Ishikawa (cell line): ENCODE data around the gene NTM.

Experiments
- CEBPB ChIP-seq: IDR thresholded peaks from 2 replicates; pipeline ENCODE4 v1.6.1; 2012
- CREB1 ChIP-seq: IDR thresholded peaks from 2 replicates; pipeline ENCODE4 v1.6.1; 2012; ENCODE audit warnings: low read depth
- EGR1 ChIP-seq: IDR thresholded peaks from 2 replicates; pipeline ENCODE4 v1.6.1; 2012
- EP300 ChIP-seq: IDR thresholded peaks from 2 replicates; pipeline ENCODE4 v1.6.1; 2012; ENCODE audit warnings: borderline replicate concordance
- FOXM1 ChIP-seq: IDR thresholded peaks from 2 replicates; pipeline ENCODE4 v1.6.1; 2012; ENCODE audit warnings: low read depth, borderline replicate concordance
- MAX ChIP-seq: IDR thresholded peaks from 2 replicates; pipeline ENCODE4 v1.6.1; 2012
- NFIC ChIP-seq: IDR thresholded peaks from 2 replicates; pipeline ENCODE4 v1.6.1; 2012
- RAD21 ChIP-seq: IDR thresholded peaks from 2 replicates; pipeline ENCODE4 v1.6.1; 2012; ENCODE audit warnings: low read depth
- TAF1 ChIP-seq: IDR thresholded peaks from 2 replicates; pipeline ENCODE4 v1.6.1; 2012; ENCODE audit warnings: low read depth, mild to moderate bottlenecking
- TCF12 ChIP-seq: IDR thresholded peaks from 2 replicates; pipeline ENCODE4 v1.6.1; 2012; ENCODE audit warnings: low read depth
- TEAD4 ChIP-seq: IDR thresholded peaks from 2 replicates; pipeline ENCODE4 v1.6.1; 2012
- YY1 ChIP-seq: IDR thresholded peaks from 2 replicates; pipeline ENCODE4 v1.6.1; 2012; ENCODE audit warnings: low read depth
- ZBTB7A ChIP-seq: IDR thresholded peaks from 2 replicates; pipeline ENCODE4 v1.6.1; 2012; ENCODE audit warnings: low read depth
- TF ChIP-seq, protein P1 (sequence below): IDR thresholded peaks from 2 replicates; pipeline ENCODE4 v1.6.1; 2012; ENCODE audit warnings: low read depth, mild to moderate bottlenecking
- TF ChIP-seq, protein P2 (sequence below): IDR thresholded peaks from 2 replicates; pipeline ENCODE4 v1.6.1; 2012

NTM gene

GRCh38 chr11:131796541-131796940, 426.1 kb downstream of the NTM start:
- TF ChIP-seq TAF1: no peak
- no peak for TF ChIP-seq TEAD4
- no peak for TF ChIP-seq NFIC
- TF ChIP-seq CEBPB: no peak
- no peak for TF ChIP-seq FOXM1

DNA sequence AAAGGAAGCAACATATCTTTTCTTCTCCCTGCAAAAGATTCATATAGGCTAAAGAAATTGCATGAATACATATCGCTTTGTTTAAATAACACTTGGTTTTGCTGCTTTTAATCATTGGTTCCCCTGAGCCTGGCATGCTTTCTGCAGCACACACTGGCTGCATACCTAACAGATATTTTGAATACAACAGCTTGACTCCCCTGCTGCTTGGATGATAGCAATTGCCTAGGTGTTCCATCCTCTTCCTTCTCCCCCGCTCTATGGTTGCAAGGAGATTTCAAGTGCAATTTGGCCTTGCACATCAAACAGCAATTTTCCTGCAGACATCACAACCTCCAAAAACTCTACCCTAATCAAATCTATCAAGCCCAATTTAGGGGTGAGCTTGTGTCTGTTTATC, 430.0 kb downstream of the NTM start:
- no peak for TF ChIP-seq EGR1
- TF ChIP-seq, protein P1, sequence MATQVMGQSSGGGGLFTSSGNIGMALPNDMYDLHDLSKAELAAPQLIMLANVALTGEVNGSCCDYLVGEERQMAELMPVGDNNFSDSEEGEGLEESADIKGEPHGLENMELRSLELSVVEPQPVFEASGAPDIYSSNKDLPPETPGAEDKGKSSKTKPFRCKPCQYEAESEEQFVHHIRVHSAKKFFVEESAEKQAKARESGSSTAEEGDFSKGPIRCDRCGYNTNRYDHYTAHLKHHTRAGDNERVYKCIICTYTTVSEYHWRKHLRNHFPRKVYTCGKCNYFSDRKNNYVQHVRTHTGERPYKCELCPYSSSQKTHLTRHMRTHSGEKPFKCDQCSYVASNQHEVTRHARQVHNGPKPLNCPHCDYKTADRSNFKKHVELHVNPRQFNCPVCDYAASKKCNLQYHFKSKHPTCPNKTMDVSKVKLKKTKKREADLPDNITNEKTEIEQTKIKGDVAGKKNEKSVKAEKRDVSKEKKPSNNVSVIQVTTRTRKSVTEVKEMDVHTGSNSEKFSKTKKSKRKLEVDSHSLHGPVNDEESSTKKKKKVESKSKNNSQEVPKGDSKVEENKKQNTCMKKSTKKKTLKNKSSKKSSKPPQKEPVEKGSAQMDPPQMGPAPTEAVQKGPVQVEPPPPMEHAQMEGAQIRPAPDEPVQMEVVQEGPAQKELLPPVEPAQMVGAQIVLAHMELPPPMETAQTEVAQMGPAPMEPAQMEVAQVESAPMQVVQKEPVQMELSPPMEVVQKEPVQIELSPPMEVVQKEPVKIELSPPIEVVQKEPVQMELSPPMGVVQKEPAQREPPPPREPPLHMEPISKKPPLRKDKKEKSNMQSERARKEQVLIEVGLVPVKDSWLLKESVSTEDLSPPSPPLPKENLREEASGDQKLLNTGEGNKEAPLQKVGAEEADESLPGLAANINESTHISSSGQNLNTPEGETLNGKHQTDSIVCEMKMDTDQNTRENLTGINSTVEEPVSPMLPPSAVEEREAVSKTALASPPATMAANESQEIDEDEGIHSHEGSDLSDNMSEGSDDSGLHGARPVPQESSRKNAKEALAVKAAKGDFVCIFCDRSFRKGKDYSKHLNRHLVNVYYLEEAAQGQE: no peak
- no peak for TF ChIP-seq ZBTB7A
- no peak for TF ChIP-seq FOXM1
- no peak for TF ChIP-seq CREB1
- no peak for TF ChIP-seq EP300
- TF ChIP-seq YY1: no peak
- no peak for TF ChIP-seq TEAD4
- TF ChIP-seq TCF12: no peak
- no peak for TF ChIP-seq MAX
- TF ChIP-seq RAD21: no peak
- TF ChIP-seq CEBPB: no peak
- TF ChIP-seq NFIC: no peak
- TF ChIP-seq, protein P2, sequence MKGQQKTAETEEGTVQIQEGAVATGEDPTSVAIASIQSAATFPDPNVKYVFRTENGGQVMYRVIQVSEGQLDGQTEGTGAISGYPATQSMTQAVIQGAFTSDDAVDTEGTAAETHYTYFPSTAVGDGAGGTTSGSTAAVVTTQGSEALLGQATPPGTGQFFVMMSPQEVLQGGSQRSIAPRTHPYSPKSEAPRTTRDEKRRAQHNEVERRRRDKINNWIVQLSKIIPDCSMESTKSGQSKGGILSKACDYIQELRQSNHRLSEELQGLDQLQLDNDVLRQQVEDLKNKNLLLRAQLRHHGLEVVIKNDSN: no peak
- TF ChIP-seq TAF1: no peak

DNA sequence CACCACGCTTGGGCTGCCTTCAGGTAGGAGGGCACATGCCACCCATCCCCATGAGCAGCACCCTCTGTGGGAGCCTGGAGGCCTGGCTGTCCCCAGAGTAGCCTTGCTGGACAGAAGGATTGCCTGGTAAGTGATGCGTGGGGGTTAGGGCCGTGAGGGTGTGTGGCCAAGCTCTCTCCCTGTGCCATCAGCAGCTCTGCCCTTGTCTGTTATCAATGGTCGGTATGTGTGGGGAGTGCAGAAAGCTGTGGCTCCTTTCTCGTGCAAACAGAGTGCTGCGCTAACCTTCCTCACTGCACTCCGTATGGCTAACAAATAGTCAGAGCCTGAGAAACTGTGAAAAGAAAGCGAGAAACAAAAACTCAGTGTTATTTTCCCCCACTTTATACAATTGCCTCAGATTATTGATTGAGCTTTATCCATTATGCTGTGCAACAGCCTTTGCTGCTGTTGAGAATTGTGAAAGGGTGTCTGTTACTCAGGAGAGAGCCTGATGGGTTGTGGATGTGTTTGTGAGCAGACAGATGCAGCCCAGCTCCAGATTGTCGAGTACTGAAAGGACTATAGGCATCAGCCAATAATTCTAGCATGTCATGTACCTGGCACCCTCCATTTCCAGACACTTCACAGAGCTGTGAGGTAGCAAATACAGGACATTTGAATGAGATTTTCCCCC, 432.2 kb downstream of the NTM start:
- TF ChIP-seq, protein P1: no peak
- TF ChIP-seq FOXM1 (no peak), MAX (no peak), NFIC (no peak), EP300 (no peak), TCF12 (no peak), TEAD4 (no peak), TAF1 (no peak), RAD21 (no peak), EGR1 (no peak), CEBPB (no peak), YY1 (no peak), ZBTB7A (no peak), CREB1 (no peak)
- TF ChIP-seq, protein P2: no peak

DNA sequence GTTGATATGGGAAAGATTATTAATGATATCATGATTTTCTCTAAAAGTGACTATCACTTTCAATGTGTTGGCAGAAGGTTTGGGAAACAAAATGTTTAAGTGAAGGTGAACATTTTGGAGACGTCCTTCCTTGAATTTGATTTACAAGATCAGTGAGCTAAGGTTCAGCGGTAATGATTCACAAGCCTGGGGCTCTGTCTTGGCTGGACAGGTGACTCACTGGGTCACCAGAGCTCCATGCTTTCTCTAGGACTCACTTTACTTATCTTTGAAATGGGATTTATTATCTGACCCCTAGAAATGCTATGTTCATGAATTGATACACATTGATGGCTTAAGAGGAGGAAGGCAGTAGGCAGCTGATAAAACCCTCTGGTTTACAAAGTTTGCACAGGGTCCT, 437.5 kb downstream of the NTM start:
- no peak for TF ChIP-seq TCF12
- TF ChIP-seq CEBPB: no peak

- TF ChIP-seq TCF12 (no peak), RAD21 (no peak), TEAD4 (no peak), FOXM1 (no peak), NFIC (no peak), TAF1 (no peak), CEBPB (no peak), EGR1 (no peak), ZBTB7A (no peak), MAX (no peak), EP300 (no peak), YY1 (no peak), CREB1 (no peak)
- TF ChIP-seq, protein P2: no peak
- TF ChIP-seq, protein P1: no peak
Observed at GRCh38 chr11:131808470-131808869, 438.1 kb downstream of the NTM start.
